IPS-NIHi7 (cell line): ENCODE results near the gene CXCL6.

Source experiments
- DNase-seq: peaks from one replicate; pipeline ENCODE4 v3.0.0; 2012; ENCODE audit warnings: mixed read lengths; ENCODE audit errors: extremely low spot score

Gene CXCL6

GRCh38 chr4:73868206-73869129 lies 32.0 kb downstream of the CXCL6 start:
- peak; percentile 34 for DNase-seq

DNA sequence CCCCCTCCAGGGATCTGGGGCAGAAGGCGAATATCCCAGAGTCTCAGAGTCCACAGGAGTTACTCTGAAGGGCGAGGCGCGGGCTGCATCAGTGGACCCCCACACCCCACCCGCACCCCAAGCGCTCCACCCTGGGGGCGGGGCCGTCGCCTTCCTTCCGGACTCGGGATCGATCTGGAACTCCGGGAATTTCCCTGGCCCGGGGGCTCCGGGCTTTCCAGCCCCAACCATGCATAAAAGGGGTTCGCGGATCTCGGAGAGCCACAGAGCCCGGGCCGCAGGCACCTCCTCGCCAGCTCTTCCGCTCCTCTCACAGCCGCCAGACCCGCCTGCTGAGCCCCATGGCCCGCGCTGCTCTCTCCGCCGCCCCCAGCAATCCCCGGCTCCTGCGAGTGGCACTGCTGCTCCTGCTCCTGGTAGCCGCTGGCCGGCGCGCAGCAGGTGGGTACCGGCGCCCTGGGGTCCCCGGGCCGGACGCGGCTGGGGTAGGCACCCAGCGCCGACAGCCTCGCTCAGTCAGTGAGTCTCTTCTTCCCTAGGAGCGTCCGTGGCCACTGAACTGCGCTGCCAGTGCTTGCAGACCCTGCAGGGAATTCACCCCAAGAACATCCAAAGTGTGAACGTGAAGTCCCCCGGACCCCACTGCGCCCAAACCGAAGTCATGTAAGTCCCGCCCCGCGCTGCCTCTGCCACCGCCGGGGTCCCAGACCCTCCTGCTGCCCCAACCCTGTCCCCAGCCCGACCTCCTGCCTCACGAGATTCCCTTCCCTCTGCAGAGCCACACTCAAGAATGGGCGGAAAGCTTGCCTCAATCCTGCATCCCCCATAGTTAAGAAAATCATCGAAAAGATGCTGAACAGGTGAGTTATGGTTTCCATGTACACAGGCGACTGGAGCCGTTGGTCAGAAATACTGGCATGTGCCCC lies 32.9 kb downstream of the CXCL6 start, which contains the start of gene CXCL1:
CXCL1 (plus strand) TSS at position 264 of the 926 bp plus-strand sequence; CDS start at position 342, 78 bp downstream.
- peak; percentile 45 for DNase-seq

DNA sequence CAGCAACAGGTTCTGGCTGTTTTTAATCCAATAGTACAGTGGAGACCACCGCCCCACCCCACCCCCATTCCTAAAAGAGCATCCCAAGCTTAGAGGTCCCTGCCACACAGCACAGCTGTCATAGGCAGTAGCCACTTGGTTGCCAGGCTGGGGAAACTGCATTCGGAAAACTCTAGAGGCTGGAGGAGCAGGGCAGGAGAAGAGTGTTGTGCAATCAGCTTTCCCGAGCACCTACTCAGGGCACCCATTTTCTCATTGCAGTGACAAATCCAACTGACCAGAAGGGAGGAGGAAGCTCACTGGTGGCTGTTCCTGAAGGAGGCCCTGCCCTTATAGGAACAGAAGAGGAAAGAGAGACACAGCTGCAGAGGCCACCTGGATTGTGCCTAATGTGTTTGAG lies 33.8 kb downstream of the CXCL6 start:
- DNase-seq, result no peak

DNA sequence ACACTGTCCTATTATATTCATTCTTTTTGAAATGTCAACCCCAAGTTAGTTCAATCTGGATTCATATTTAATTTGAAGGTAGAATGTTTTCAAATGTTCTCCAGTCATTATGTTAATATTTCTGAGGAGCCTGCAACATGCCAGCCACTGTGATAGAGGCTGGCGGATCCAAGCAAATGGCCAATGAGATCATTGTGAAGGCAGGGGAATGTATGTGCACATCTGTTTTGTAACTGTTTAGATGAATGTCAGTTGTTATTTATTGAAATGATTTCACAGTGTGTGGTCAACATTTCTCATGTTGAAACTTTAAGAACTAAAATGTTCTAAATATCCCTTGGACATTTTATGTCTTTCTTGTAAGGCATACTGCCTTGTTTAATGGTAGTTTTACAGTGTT lies 34.3 kb downstream of the CXCL6 start:
- no peak for DNase-seq

DNA sequence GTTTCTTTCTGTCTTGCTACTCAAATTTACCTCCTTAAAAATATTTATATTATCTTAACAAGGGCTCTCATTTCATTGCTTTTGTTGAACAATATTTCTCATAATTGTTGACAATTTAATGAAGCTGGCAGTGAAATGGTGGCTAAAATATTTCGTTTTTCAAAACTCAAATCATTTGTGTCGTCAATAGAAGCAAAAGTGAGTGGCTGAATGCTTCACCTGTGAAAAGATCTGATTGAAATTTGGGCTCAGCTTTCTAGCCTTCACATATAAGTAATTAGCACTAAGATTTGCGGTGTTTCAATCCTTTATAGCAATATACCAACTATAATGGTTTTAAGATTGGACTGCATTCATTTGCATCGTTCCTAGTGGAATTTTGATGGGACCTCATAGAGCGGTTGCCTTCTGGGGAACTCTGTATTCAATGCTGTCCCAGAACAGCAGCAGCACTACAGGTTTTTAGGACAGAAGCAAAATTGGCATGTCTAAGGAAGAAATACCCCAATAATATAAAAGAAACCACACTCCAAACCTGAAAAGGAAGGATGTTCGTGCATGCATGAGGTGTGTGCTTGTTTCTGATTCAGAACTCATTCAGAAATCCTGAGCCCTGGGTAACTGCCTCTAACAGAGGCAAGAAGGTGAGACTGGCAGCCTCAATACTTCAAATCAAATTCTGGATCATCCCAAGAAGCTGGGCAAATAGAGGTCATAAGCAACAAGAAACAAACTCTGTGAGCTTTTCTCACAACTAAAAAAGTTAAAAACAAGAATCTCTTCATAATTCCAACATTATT lies 35.2 kb downstream of the CXCL6 start:
- DNase-seq, result no peak

GRCh38 chr4:73872316-73873108 lies 36.0 kb downstream of the CXCL6 start:
- no peak for DNase-seq

DNA sequence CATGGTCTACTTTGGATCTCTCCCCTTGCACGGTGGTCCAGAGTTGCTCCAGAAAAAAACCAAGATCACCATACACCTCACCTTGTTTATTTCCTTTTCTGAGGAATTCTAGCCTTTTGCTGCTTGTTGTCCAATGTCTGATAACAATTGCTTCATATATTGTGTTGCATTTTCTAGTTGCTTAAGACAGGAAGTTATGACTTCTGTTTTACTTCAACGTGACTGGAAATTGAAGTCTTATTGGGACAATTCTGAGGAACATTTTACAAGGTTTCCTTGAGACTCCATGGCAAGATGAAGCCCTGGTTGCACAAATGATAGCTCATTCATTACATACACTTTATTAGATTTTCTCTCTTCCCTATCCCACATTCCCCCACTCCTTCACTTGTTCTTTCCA lies 37.9 kb downstream of the CXCL6 start:
- DNase-seq, result no peak

- DNase-seq, result no peak
Observed at GRCh38 chr4:73875401-73875800, 38.9 kb downstream of the CXCL6 start.

GRCh38 chr4:73883306-73883705 lies 46.8 kb downstream of the CXCL6 start:
- DNase-seq, result no peak

DNA sequence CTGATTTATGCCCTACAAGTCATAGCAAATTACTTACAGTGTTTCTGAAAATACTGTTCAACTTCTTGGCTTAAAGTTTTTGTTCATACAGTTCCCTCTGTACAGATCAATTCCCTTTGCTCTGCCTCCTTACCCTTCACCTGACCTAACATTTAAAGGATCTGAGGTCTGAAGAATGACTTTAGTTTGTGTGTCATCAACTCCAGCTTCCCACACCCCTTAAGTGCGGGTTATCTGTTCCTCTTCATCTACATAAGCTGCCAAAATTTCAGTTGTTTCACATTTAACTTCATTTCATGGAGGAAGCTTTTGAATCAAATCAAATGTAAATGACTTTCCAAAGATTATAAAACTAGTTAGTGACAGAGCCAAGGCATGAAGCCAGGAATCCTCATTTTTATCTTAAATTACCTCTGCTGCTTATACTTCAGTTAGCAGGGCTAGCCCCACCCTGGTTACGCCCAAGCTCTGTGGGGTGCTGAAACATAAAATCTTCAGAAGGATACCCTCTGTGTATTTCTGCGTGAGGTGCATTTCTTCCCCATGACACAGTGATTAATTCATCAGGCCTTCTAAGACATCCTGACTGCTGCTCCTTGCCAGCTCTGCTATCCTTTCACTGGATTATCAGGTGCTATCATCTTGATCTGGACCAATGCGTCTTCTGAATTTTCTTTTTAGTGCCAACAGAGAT lies 49.2 kb downstream of the CXCL6 start:
- DNase-seq, result no peak
